ENCODE measurements around the gene B4GALT5.

DNA sequence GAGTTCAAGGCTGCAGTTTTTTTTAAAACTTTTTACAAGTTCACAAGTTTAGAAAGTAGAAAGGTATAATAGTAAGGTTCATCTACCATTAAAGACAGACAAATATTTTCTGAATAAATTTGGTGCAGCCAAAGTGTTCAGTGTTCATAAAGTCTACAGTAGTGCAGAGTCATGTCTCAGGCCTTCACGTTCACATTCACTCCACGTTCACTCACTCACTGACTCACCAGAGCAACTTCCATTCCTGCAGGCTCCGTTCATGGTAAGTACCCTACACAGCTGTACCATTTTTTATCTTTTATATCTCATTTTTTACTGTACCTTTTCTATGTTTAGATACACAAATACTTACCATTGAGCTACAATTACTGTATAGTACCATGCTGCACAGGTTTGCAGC lies 67.6 kb downstream of the B4GALT5 start:
- TF ChIP-seq, protein P1, sequence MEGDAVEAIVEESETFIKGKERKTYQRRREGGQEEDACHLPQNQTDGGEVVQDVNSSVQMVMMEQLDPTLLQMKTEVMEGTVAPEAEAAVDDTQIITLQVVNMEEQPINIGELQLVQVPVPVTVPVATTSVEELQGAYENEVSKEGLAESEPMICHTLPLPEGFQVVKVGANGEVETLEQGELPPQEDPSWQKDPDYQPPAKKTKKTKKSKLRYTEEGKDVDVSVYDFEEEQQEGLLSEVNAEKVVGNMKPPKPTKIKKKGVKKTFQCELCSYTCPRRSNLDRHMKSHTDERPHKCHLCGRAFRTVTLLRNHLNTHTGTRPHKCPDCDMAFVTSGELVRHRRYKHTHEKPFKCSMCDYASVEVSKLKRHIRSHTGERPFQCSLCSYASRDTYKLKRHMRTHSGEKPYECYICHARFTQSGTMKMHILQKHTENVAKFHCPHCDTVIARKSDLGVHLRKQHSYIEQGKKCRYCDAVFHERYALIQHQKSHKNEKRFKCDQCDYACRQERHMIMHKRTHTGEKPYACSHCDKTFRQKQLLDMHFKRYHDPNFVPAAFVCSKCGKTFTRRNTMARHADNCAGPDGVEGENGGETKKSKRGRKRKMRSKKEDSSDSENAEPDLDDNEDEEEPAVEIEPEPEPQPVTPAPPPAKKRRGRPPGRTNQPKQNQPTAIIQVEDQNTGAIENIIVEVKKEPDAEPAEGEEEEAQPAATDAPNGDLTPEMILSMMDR (IDR thresholded peaks at IDR 0.05): no peak
- TF ChIP-seq POLR2AphosphoS5 (IDR thresholded peaks at IDR 0.05) (no peak), POLR2A (IDR thresholded peaks at IDR 0.05) (no peak)
